Suprapubic skin (tissue), 4 donors: ENCODE measurements around the gene HEXA. TPM values are rescaled to one million over a fixed set of nuclear protein-coding genes. Genes with fewer than 3 reads are reported as not detected.

Experiments used
- DNase-seq, 2 donors: peaks; one replicate each; pipeline ENCODE4 v3.0.0-alpha.2; 2019; ENCODE audit warnings: low spot score in 2 of 2
- H3K27ac ChIP-seq: fragments of 200-600 bp; sonication (generic); one replicate; pipeline ENCODE4 v1.5.1; 2019
- H3K27me3 ChIP-seq: fragments of 200-600 bp; sonication (generic); one replicate; pipeline ENCODE4 v1.5.1; 2019
- H3K36me3 ChIP-seq: fragments of 200-600 bp; sonication (generic); one replicate; pipeline ENCODE4 v1.5.1; 2019
- H3K4me1 ChIP-seq: fragments of 200-600 bp; sonication (generic); one replicate; pipeline ENCODE4 v1.5.1; 2019
- H3K4me3 ChIP-seq: fragments of 200-600 bp; sonication (generic); one replicate; pipeline ENCODE4 v1.5.1; 2019; ENCODE audit warnings: mild to moderate bottlenecking
- H3K9me3 ChIP-seq: fragments of 200-600 bp; sonication (generic); one replicate; pipeline ENCODE4 v1.5.1; 2019
- EP300 ChIP-seq: sonication (generic); formaldehyde crosslinking; IDR thresholded peaks from one replicate; pipeline ENCODE4 v1.6.1; 2017; ENCODE audit warnings: antibody characterized with exemption
- POLR2A ChIP-seq, 2 donors: fragments of 450-650 bp; IDR thresholded peaks; one replicate each; pipeline ENCODE4 v1.6.1; 2017; ENCODE audit warnings: antibody characterized with exemption in 2 of 2, mild to moderate bottlenecking in 2 of 2, moderate library complexity in 2 of 2
- POLR2AphosphoS5 ChIP-seq, 3 donors: sonication (generic); formaldehyde crosslinking; IDR thresholded peaks; one replicate each; pipeline ENCODE4 v1.6.1; 2017; ENCODE audit warnings: antibody characterized with exemption in 3 of 3
- WGBS: methylation state at CpG from one replicate; pipeline ENCODE4 v1.1.5; 2018; 5-methylcytosine and 5-hydroxymethylcytosine counted together
- total RNA-seq, 4 donors: library from RNA; depleted of rRNA; stranded (reverse); fragments of >200 nt; gene quantifications; one replicate each; pipeline ENCODE4 v1.1.0, GENCODE V29; 2016
- TF ChIP-seq, protein P1 (sequence below), 2 donors: fragments of 200-600 bp in 1 of 2; fragments of 450-650 bp in 1 of 2; sonication (generic) in 1 of 2; IDR thresholded peaks; one replicate each; pipeline ENCODE4 v1.5.1; 2016 to 2019; ENCODE audit warnings: antibody characterized with exemption in 2 of 2, mild to moderate bottlenecking in 1 of 2, moderate library complexity in 1 of 2

The HEXA gene
- total RNA-seq, 4 donors from 2014 or later = 34.8 to 60.2 (median 45.8) TPM

DNA sequence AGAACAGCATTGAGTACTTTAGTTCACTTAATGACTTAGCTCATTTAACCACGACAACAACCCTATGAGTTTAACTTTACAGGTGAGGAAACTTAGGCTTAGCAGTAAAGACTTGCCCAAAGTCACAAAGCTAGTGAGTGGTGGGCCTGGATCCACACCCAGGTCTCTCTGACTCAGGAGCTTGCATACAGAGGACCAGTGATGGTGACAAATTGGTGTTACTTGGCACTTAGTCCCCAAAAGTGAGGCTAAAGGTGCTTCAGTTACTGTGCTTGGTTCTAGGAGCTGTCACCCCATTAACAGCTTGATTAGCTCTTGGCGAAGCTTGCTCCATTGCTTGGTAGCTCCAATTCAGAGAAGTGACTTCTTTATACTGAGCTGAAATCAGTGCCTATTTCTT is 61.9 kb downstream of the HEXA start:
- H3K27ac ChIP-seq = no peak overlapping the region
- DNase-seq = no peak
- no peaks in the 10 kb centered on the region for H3K27me3 ChIP-seq
- no peaks in the 10 kb centered on the region for H3K9me3 ChIP-seq
- H3K36me3 ChIP-seq = no peaks in the 10 kb centered on the region
- H3K4me1 ChIP-seq = peaks cover 2% of the 10 kb centered on the region
- no peak overlapping the region for H3K4me3 ChIP-seq
- 96% methylated on average over 2 of the region's 2 CpGs for WGBS
- TF ChIP-seq, protein P1, sequence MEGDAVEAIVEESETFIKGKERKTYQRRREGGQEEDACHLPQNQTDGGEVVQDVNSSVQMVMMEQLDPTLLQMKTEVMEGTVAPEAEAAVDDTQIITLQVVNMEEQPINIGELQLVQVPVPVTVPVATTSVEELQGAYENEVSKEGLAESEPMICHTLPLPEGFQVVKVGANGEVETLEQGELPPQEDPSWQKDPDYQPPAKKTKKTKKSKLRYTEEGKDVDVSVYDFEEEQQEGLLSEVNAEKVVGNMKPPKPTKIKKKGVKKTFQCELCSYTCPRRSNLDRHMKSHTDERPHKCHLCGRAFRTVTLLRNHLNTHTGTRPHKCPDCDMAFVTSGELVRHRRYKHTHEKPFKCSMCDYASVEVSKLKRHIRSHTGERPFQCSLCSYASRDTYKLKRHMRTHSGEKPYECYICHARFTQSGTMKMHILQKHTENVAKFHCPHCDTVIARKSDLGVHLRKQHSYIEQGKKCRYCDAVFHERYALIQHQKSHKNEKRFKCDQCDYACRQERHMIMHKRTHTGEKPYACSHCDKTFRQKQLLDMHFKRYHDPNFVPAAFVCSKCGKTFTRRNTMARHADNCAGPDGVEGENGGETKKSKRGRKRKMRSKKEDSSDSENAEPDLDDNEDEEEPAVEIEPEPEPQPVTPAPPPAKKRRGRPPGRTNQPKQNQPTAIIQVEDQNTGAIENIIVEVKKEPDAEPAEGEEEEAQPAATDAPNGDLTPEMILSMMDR (IDR thresholded peaks at IDR 0.05) = no peak
- TF ChIP-seq EP300 (no peak), POLR2AphosphoS5 (IDR thresholded peaks at IDR 0.05) (no peak), POLR2A (IDR thresholded peaks at IDR 0.05) (no peak)

- Histone ChIP-seq H3K27ac (no peak overlapping the region), H3K27me3 (no peaks in the 10 kb centered on the region), H3K9me3 (no peaks in the 10 kb centered on the region), H3K4me3 (no peak overlapping the region), H3K36me3 (no peaks in the 10 kb centered on the region), H3K4me1 (peaks cover 2% of the 10 kb centered on the region)
- WGBS = 90% methylated on average over 2 of the region's 2 CpGs
- DNase-seq = no peak
- TF ChIP-seq EP300 (no peak), POLR2A (IDR thresholded peaks at IDR 0.05) (no peak), POLR2AphosphoS5 (IDR thresholded peaks at IDR 0.05) (no peak)
- TF ChIP-seq, protein P1 (IDR thresholded peaks at IDR 0.05) = no peak
Measured at GRCh38 chr15:72313448-72313840, 62.4 kb downstream of the HEXA start.

- no peak overlapping the region for H3K27ac ChIP-seq
- WGBS = 56% methylated on average over 2 of the region's 2 CpGs
- peak in 1 of 2 donors; percentile 81 for DNase-seq
- H3K4me1 ChIP-seq = peaks cover 2% of the 10 kb centered on the region
- H3K4me3 ChIP-seq = no peak overlapping the region
- no peaks in the 10 kb centered on the region for H3K36me3 ChIP-seq
- H3K9me3 ChIP-seq = no peaks in the 10 kb centered on the region
- no peaks in the 10 kb centered on the region for H3K27me3 ChIP-seq
- TF ChIP-seq, protein P1 (IDR thresholded peaks at IDR 0.05) = peak; percentile 62 to 69
- no peak for TF ChIP-seq EP300
Measured at GRCh38 chr15:72312605-72313447, 63.0 kb downstream of the HEXA start.

DNA sequence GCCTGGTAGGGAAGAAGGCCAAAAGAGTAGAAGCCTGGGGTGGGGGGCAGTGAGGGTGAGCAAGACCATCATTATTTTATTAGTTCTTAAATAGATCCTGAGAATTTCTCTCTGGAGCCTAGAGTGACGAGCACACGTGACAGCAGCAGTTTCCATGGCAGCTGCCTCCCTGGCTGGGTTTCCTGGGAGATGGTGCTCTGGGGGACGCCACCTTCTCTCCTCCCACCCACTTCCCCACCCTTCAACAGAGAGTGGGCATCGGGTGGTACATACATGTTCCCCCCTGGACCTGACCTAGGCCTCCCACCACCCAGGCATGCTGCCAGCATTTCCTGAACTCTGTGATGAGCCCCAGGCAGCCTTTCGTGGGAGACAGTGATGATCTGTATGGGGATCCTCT is 68.8 kb downstream of the HEXA start:
- no peaks in the 10 kb centered on the region for H3K9me3 ChIP-seq
- H3K36me3 ChIP-seq = no peaks in the 10 kb centered on the region
- no peak overlapping the region for H3K4me3 ChIP-seq
- H3K4me1 ChIP-seq = no peaks in the 10 kb centered on the region
- WGBS = 72% methylated on average over 4 of the region's 5 CpGs
- TF ChIP-seq POLR2A (IDR thresholded peaks at IDR 0.05) = no peak
- TF ChIP-seq, protein P1 (IDR thresholded peaks at IDR 0.05) = no peak
- TF ChIP-seq EP300 = no peak
- TF ChIP-seq POLR2AphosphoS5 (IDR thresholded peaks at IDR 0.05) = no peak
- no peaks in the 10 kb centered on the region for H3K27me3 ChIP-seq
- H3K27ac ChIP-seq = no peak overlapping the region
- peak in 1 of 2 donors; percentile 40 for DNase-seq

- Histone ChIP-seq H3K27me3 (no peaks in the 10 kb centered on the region), H3K36me3 (no peaks in the 10 kb centered on the region), H3K4me3 (no peak overlapping the region), H3K9me3 (no peaks in the 10 kb centered on the region), H3K27ac (no peak overlapping the region), H3K4me1 (no peaks in the 10 kb centered on the region)
- peak in 1 of 2 donors; percentile 72 for DNase-seq
- TF ChIP-seq POLR2AphosphoS5 (IDR thresholded peaks at IDR 0.05) = no peak
- TF ChIP-seq POLR2A (IDR thresholded peaks at IDR 0.05) = no peak
- no peak for TF ChIP-seq EP300
- TF ChIP-seq, protein P1 (IDR thresholded peaks at IDR 0.05) = no peak
- 67% methylated on average over 9 of the region's 10 CpGs for WGBS
Measured at GRCh38 chr15:72306211-72306785, 69.5 kb downstream of the HEXA start.
